ENCODE data around the gene SLC30A2. TPM values are rescaled to one million over a fixed set of nuclear protein-coding genes. Genes with fewer than 3 reads are reported as not detected.

SLC30A2 gene
- total and polyA plus RNA-seq, 9 of the 15 experiments (the other 6 are each of a cell fraction or from before 2014, with no cell fraction given): 0.01 to 0.18 (median 0.06) TPM; not detected in 3

- TF ChIP-seq MGA (IDR thresholded peaks at IDR 0.05): no peak
- TF ChIP-seq SMARCA5 (IDR thresholded peaks at IDR 0.05): peak; percentile 78; the same call in 1 of the 2 replicates
- TF ChIP-seq CHD4 (IDR thresholded peaks at IDR 0.05; ENCODE audit: insufficient read depth, insufficient replicate concordance, low read depth, low read length, poor library complexity, severe bottlenecking): peak; percentile 73
- TF ChIP-seq HDAC8 (tag; IDR thresholded peaks at IDR 0.05): no peak
- TF ChIP-seq ELF4 (CRISPR knock-in tag; IDR thresholded peaks at IDR 0.05): no peak
- TF ChIP-seq POLR3A (IDR thresholded peaks at IDR 0.05; ENCODE audit: borderline replicate concordance, extremely low read depth, insufficient read depth, insufficient read length): no peak
- TF ChIP-seq HDAC2 (IDR thresholded peaks at IDR 0.05): peak; percentile 40; the same call in 1 of the 2 replicates
Observed at GRCh38 chr1:26058052-26058595, 12.2 kb upstream of the SLC30A2 start (continued).
